Caco-2 (cell line): Measurements from ENCODE around the gene SLC39A5. TPM values are rescaled to one million over a fixed set of nuclear protein-coding genes. Genes with fewer than 3 reads are reported as not detected.

Experiments used
- Bru-seq: library from RNA; stranded (reverse); fragments of 400-500 nt; gene quantifications from one replicate; lab custom pipeline; 2021; lab: Mats Ljungman, UMichigan
- BruChase-seq, 2 experiments: library from RNA; stranded (reverse); fragments of 400-500 nt; gene quantifications; one replicate each; lab custom pipeline; 2021; lab: Mats Ljungman, UMichigan
- BruUV-seq: library from RNA; stranded (reverse); fragments of 400-500 nt; replicated peaks from 2 replicates; lab custom pipeline; 2021; lab: Mats Ljungman, UMichigan
- CTCF ChIA-PET: fragments of 300-600 bp; sonication (Branson Sonifier 250); formaldehyde crosslinking; loops from one replicate; lab custom pipeline; 2022; ENCODE audit warnings: antibody characterized with exemption; lab: Charles Lee
- POLR2A ChIA-PET: fragments of 300-600 bp; sonication (Branson Sonifier 250); formaldehyde crosslinking; loops from one replicate; lab custom pipeline; 2022; ENCODE audit warnings: antibody characterized with exemption; lab: Charles Lee
- DNase-seq, 2 experiments: peaks; one replicate each; pipeline versions ENCODE4 v3.0.0 to v3.0.0-alpha.2; 2020 to 2022
- H3K27me3 ChIP-seq: replicated peaks from 2 replicates; pipeline ENCODE4 v1.6.0; 2011; ENCODE audit warnings: low read length; ENCODE audit not compliant: control insufficient read depth, insufficient read depth
- H3K36me3 ChIP-seq: 2 replicates; pipeline ENCODE4 v1.5.1; 2011; ENCODE audit warnings: low read length; ENCODE audit not compliant: control insufficient read depth, insufficient read depth
- H3K4me1 ChIP-seq: fragments of 250-450 bp; sonication (Bioruptor Pico); 2 replicates; pipeline ENCODE4 v1.5.1; 2020; ENCODE audit warnings: mild to moderate bottlenecking
- H3K4me3 ChIP-seq: 2 replicates; pipeline ENCODE4 v1.5.1; 2011; ENCODE audit warnings: low read depth, mild to moderate bottlenecking, control low read depth, low read length
- H3K9me3 ChIP-seq: fragments of 250-450 bp; sonication (Bioruptor Pico); 2 replicates; pipeline ENCODE4 v1.5.1; 2020; ENCODE audit warnings: mild to moderate bottlenecking, moderate library complexity
- H3K27ac Mint-ChIP-seq: one replicate; pipeline ENCODE4 v1.8.0; 2022; ENCODE audit warnings: mixed read lengths; ENCODE audit not compliant: unreplicated experiment
- H3K27me3 Mint-ChIP-seq: one replicate; pipeline ENCODE4 v1.8.0; 2022; ENCODE audit warnings: mixed read lengths; ENCODE audit not compliant: insufficient read depth, unreplicated experiment
- H3K36me3 Mint-ChIP-seq: one replicate; pipeline ENCODE4 v1.8.0; 2022; ENCODE audit warnings: mild to moderate bottlenecking, mixed read lengths; ENCODE audit not compliant: insufficient read depth, unreplicated experiment
- H3K4me1 Mint-ChIP-seq: one replicate; pipeline ENCODE4 v1.8.0; 2022; ENCODE audit warnings: low read depth, mixed read lengths; ENCODE audit not compliant: unreplicated experiment
- H3K4me3 Mint-ChIP-seq: one replicate; pipeline ENCODE4 v1.8.0; 2022; ENCODE audit warnings: mild to moderate bottlenecking, moderate library complexity, mixed read lengths; ENCODE audit not compliant: unreplicated experiment
- H3K9me3 Mint-ChIP-seq: one replicate; pipeline ENCODE4 v1.8.0; 2022; ENCODE audit warnings: mixed read lengths; ENCODE audit not compliant: unreplicated experiment
- CTCF ChIP-seq, 2 experiments: fragments of 200-600 bp in 1 of 2; IDR thresholded peaks; 1 replicate in 1 of 2; 2 replicates in 1 of 2; pipeline versions ENCODE4 v1.5.1 to v1.8.0; 2011 to 2022; ENCODE audit warnings: antibody characterized with exemption in 1 of 2, control low read depth in 1 of 2, inconsistent platforms in 1 of 2, low read depth in 1 of 2, low read length in 1 of 2, mild to moderate bottlenecking in 1 of 2, moderate library complexity in 1 of 2; ENCODE audit not compliant: insufficient read depth in 1 of 2, severe bottlenecking in 1 of 2, unreplicated experiment in 1 of 2
- intact Hi-C: fragments of 100-400 bp; cut with micrococcal nuclease; formaldehyde crosslinking; loops from one replicate; pipeline ENCODE4 v1.10.0; 2022; ENCODE audit not compliant: unreplicated experiment
- long read RNA-seq: library from polyadenylated mRNA; stranded (forward); transcript quantifications from one replicate; pipeline ENCODE4 v2.0.0, GENCODE V29; 2022
- total RNA-seq: library from RNA; stranded (reverse); gene quantifications from 2 replicates; pipeline ENCODE4 v1.2.3, GENCODE V29; 2022

SLC39A5 gene, protein sequence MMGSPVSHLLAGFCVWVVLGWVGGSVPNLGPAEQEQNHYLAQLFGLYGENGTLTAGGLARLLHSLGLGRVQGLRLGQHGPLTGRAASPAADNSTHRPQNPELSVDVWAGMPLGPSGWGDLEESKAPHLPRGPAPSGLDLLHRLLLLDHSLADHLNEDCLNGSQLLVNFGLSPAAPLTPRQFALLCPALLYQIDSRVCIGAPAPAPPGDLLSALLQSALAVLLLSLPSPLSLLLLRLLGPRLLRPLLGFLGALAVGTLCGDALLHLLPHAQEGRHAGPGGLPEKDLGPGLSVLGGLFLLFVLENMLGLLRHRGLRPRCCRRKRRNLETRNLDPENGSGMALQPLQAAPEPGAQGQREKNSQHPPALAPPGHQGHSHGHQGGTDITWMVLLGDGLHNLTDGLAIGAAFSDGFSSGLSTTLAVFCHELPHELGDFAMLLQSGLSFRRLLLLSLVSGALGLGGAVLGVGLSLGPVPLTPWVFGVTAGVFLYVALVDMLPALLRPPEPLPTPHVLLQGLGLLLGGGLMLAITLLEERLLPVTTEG
- total RNA-seq (83.1 and 110 TPM in 2 replicates), Bru-seq, nascent RNA (percentile 76 among the genes with signal in this experiment), BruChase-seq, experiment 1, labeled RNA remaining after a 2-hour chase (percentile 77 among the genes with signal in this experiment), BruChase-seq, experiment 2, labeled RNA remaining after a 6-hour chase (percentile 83 among the genes with signal in this experiment)
- long read RNA-seq, transcript SLC39A5-201 (11 exons, 2,031 nt) = major isoform, 32 of 134 reads
- long read RNA-seq, transcript SLC39A5-209 (13 exons, 1,968 nt) = minor isoform, 6 of 134 reads
- long read RNA-seq, partial matches to known transcripts = 26 of 134 reads
- long read RNA-seq, other reads (novel, unspliced or antisense) = 70 of 134 reads

DNA sequence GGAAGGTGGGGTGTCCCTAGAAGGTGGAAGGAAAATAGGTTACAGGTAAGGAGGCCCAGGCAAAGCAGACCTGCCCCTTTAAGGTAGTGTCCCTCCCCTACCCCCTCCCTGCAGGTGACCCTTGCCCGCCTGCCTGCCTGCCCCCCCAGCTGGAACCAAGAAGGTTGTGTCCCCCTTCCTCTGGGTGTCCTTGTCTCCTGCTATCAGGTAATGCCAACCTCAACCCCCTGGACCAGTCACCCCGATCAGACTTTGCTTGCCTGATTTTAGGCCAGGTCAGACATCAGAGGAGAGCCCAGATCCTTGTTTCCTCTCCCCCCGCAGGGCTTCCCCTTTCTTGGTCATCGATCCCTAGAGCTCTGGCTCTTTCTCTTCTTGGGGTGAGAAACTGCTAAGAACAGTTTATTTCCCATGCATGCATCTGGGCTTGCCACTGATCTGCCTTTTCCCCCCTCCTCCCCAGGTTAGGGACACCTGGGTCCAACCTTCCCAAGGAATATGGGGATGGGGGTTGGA is at the start of gene SLC39A5:
Gene SLC39A5 (plus strand): TSS at position 136 of the 516 bp plus-strand sequence. CDS start 1,224 bp downstream, outside the sequence.
- Mint-ChIP-seq H3K27me3 (no peaks in the 10 kb centered on the region), H3K27ac (peak within 1 kb of the TSS; percentile 85), H3K4me3 (peak within 1 kb of the TSS; percentile 86), H3K9me3 (no peaks in the 10 kb centered on the region), H3K36me3 (peaks cover 20% of the 10 kb centered on the region), H3K4me1 (peaks cover 22% of the 10 kb centered on the region)
- Histone ChIP-seq H3K4me1 (peaks cover 29% of the 10 kb centered on the region), H3K9me3 (no peaks in the 10 kb centered on the region), H3K36me3 (no peaks in the 10 kb centered on the region; the same call in 1 of the 2 replicates), H3K27me3 (no peaks in the 10 kb centered on the region), H3K4me3 (peak within 1 kb of the TSS; percentile 43)
- ChIA-PET CTCF (interaction anchor here (0.5 to 1.8 kb wide), 4 partner anchors 9 to 145 kb away, joined by 3 to 15 read pairs (median 5); partner anchors contain the start of gene RNF41), POLR2A (interaction anchor here (0.6 to 2.0 kb wide), 4 partner anchors 8 to 102 kb away, joined by 4 to 13 read pairs (median 6); partner anchors contain the start of genes RNF41 and SMARCC2)
- DNase-seq = peak; percentile 38 to 65
- no peak for TF ChIP-seq CTCF (IDR thresholded peaks at IDR 0.05; ENCODE audit: insufficient read depth in 1 of 2, low read depth in 1 of 2, low read length in 1 of 2, severe bottlenecking in 1 of 2, unreplicated experiment in 1 of 2)
- intact Hi-C loops = loop anchor here (1.0 to 2.0 kb wide), 4 partner anchors 8 to 71 kb away; partner anchors contain the start of genes COQ10A and CS
- TSS peak; percentile 91 for BruUV-seq

GRCh38 chr12:56186957-56187356 is 42.9 kb upstream of the SLC39A5 start:
- intact Hi-C loops = no loop called here
- no peaks in the 10 kb centered on the region for H3K9me3 ChIP-seq
- H3K4me3 Mint-ChIP-seq = no peak overlapping the region
- peaks cover 5% of the 10 kb centered on the region for H3K36me3 ChIP-seq
- no peak overlapping the region for H3K27ac Mint-ChIP-seq
- ChIA-PET POLR2A (interaction anchor here (1.0 kb wide), 1 partner anchor 35 kb away, joined by 3 read pairs; the partner anchor contains the start of gene RNF41), CTCF (no interaction called here)
- peaks cover 10% of the 10 kb centered on the region for H3K4me1 ChIP-seq
- H3K36me3 Mint-ChIP-seq = peaks cover 62% of the 10 kb centered on the region
- peaks cover 26% of the 10 kb centered on the region for H3K4me1 Mint-ChIP-seq
- H3K27me3 ChIP-seq = no peaks in the 10 kb centered on the region
- H3K27me3 Mint-ChIP-seq = peaks cover 3% of the 10 kb centered on the region
- no peak for TF ChIP-seq CTCF (IDR thresholded peaks at IDR 0.05; ENCODE audit: insufficient read depth in 1 of 2, low read depth in 1 of 2, low read length in 1 of 2, severe bottlenecking in 1 of 2, unreplicated experiment in 1 of 2)
- no peak for DNase-seq
- H3K4me3 ChIP-seq = no peak overlapping the region
- TSS peak; percentile 26 for BruUV-seq
- no peaks in the 10 kb centered on the region for H3K9me3 Mint-ChIP-seq
